Measurements from ENCODE around the gene ZNF516.

Gene ZNF516

DNA sequence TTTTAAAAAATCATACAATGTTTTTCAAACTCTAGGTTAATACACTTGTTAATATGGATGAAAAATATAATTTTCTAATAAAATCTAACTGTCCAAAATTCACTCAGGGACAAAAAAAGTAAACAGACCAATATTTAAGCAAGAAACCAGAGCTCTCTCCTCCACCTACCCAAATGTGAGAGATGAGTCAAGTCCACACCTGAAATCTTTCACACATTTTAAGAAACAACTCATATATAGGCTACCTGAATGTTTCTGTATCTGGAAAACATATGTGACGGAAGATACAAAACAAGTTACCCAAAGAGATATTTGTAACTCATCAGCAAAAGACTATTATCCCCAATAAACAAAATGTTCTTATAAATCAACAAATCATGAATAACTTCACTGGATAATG lies 20.2 kb downstream of the ZNF516 start:
- TF ChIP-seq SIN3A (IDR thresholded peaks at IDR 0.05; ENCODE audit: borderline replicate concordance, insufficient read depth, low read length): no peak
- TF ChIP-seq FOXP2 (optimal IDR thresholded peaks at IDR 0.05; ENCODE audit: borderline replicate concordance, extremely low read depth, extremely low read length, insufficient read depth): no peak
- no peak for TF ChIP-seq POLR2AphosphoS5 (IDR thresholded peaks at IDR 0.05; ENCODE audit: low read depth, low read length)
- TF ChIP-seq TAF1 (IDR thresholded peaks at IDR 0.05; ENCODE audit: borderline replicate concordance, insufficient read depth, low read length): no peak
- TF ChIP-seq, protein P1, sequence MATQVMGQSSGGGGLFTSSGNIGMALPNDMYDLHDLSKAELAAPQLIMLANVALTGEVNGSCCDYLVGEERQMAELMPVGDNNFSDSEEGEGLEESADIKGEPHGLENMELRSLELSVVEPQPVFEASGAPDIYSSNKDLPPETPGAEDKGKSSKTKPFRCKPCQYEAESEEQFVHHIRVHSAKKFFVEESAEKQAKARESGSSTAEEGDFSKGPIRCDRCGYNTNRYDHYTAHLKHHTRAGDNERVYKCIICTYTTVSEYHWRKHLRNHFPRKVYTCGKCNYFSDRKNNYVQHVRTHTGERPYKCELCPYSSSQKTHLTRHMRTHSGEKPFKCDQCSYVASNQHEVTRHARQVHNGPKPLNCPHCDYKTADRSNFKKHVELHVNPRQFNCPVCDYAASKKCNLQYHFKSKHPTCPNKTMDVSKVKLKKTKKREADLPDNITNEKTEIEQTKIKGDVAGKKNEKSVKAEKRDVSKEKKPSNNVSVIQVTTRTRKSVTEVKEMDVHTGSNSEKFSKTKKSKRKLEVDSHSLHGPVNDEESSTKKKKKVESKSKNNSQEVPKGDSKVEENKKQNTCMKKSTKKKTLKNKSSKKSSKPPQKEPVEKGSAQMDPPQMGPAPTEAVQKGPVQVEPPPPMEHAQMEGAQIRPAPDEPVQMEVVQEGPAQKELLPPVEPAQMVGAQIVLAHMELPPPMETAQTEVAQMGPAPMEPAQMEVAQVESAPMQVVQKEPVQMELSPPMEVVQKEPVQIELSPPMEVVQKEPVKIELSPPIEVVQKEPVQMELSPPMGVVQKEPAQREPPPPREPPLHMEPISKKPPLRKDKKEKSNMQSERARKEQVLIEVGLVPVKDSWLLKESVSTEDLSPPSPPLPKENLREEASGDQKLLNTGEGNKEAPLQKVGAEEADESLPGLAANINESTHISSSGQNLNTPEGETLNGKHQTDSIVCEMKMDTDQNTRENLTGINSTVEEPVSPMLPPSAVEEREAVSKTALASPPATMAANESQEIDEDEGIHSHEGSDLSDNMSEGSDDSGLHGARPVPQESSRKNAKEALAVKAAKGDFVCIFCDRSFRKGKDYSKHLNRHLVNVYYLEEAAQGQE (IDR thresholded peaks at IDR 0.05; ENCODE audit: insufficient read depth in 1 of 2, low read depth in 2 of 2, low read length in 2 of 2): no peak

DNA sequence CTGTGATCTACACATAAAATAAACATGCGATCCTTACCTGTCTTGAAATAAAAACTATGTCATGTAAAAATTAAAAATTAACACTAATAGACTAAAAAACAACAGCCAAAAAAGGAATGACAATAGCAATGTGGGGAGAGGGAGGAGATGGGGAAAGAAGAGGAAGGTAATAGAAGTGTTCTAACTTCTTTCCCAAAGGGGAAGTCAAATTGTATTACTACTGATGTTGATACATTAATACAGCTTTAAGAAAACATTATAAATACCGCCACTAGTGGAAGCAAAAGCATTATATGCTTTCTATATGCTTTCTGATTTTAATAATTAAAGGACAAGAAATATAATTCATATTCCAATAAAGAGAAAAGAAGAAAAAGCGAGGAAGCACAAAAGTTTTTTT lies 22.2 kb downstream of the ZNF516 start:
- TF ChIP-seq TAF1 (IDR thresholded peaks at IDR 0.05; ENCODE audit: borderline replicate concordance, insufficient read depth, low read length): no peak
- no peak for TF ChIP-seq SIN3A (IDR thresholded peaks at IDR 0.05; ENCODE audit: borderline replicate concordance, insufficient read depth, low read length)
- TF ChIP-seq, protein P1 (IDR thresholded peaks at IDR 0.05; ENCODE audit: insufficient read depth in 1 of 2, low read depth in 2 of 2, low read length in 2 of 2): no peak
- TF ChIP-seq FOXP2 (optimal IDR thresholded peaks at IDR 0.05; ENCODE audit: borderline replicate concordance, extremely low read depth, extremely low read length, insufficient read depth): no peak
- TF ChIP-seq POLR2AphosphoS5 (IDR thresholded peaks at IDR 0.05; ENCODE audit: low read depth, low read length): no peak

DNA sequence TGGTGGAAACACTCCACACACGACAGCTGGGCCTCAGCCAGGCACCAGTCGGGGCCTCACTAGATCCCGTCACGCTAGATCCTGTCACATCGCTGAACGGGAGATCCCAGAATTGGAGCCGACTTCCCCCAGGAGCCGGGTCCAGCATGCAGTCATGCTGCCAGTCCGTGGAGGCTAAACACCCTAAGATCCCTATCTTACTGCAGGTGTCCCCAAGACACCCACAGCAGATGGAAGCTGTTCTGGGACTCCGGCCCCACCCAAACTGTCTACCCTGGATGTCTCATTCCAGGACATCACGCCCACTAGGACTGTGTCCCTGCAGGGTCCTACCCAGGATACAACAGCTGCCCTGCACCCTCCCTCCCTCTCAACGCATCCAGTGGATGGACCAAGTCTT lies 23.4 kb downstream of the ZNF516 start:
- TF ChIP-seq, protein P1 (IDR thresholded peaks at IDR 0.05; ENCODE audit: insufficient read depth in 1 of 2, low read depth in 2 of 2, low read length in 2 of 2): no peak
- TF ChIP-seq FOXP2 (optimal IDR thresholded peaks at IDR 0.05; ENCODE audit: borderline replicate concordance, extremely low read depth, extremely low read length, insufficient read depth): no peak
- TF ChIP-seq POLR2AphosphoS5 (IDR thresholded peaks at IDR 0.05; ENCODE audit: low read depth, low read length): no peak
- no peak for TF ChIP-seq SIN3A (IDR thresholded peaks at IDR 0.05; ENCODE audit: borderline replicate concordance, insufficient read depth, low read length)
- no peak for TF ChIP-seq TAF1 (IDR thresholded peaks at IDR 0.05; ENCODE audit: borderline replicate concordance, insufficient read depth, low read length)

DNA sequence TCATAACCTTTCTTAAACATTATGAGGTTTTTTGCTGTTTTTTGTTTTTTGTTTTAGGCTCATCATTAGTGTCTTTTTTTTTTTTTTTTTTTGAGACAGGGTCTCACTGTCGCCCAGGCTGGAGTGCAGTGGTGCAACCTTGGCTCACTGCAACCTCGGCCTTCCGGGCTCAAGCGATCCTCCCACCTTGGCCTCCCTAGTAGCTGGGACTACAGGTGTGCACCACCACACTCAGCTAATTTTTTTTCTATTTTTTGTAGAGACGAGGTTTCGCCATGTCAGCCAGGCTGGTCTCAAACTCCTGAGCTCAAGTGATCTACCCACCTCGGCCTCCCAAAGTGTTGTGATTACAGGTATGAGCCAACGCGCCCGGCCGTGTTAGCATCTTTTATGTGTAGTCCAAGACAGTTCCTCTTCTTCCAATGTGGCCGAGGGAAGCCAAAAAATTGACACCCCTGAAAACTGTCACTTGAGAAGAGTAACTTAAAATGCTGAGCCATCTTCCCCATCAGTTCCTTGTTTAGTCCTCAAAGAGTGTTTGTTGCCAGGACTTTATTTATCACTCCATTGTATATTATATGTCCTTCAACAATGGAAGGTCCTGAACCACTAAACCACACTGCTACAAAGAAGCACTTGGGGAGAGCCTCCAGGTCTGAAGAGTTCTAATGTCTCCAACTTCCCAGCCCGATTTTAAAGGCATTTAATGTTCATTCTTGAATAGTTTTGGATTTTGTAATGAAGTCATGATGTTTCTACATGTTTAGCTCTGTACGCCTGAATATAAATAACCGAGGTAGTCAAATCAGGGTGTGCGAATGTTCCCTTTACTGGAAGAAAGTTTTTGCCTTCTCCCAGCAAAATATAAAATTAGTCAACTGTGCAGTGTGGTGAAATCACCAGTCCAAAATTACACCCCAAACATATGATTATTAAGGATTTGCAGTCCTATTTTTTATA lies 26.4 kb downstream of the ZNF516 start:
- no peak for TF ChIP-seq TAF1 (IDR thresholded peaks at IDR 0.05; ENCODE audit: borderline replicate concordance, insufficient read depth, low read length)
- no peak for TF ChIP-seq SIN3A (IDR thresholded peaks at IDR 0.05; ENCODE audit: borderline replicate concordance, insufficient read depth, low read length)
- no peak for TF ChIP-seq FOXP2 (optimal IDR thresholded peaks at IDR 0.05; ENCODE audit: borderline replicate concordance, extremely low read depth, extremely low read length, insufficient read depth)
- no peak for TF ChIP-seq POLR2AphosphoS5 (IDR thresholded peaks at IDR 0.05; ENCODE audit: low read depth, low read length)
- TF ChIP-seq, protein P1 (IDR thresholded peaks at IDR 0.05; ENCODE audit: insufficient read depth in 1 of 2, low read depth in 2 of 2, low read length in 2 of 2): no peak
